K562 (cell line): ENCODE data around the gene TAOK2. TPM values are rescaled to one million over a fixed set of nuclear protein-coding genes. Genes with fewer than 3 reads are reported as not detected.

Source experiments
- EHMT2 ChIP-seq: fragments of 450-650 bp; IDR thresholded peaks from 2 replicates; pipeline ENCODE4 v1.6.1; 2018; ENCODE audit warnings: antibody characterized with exemption
- FOXM1 ChIP-seq, 2 experiments: fragments of 450-650 bp in 1 of 2; sonication (generic) in 1 of 2; formaldehyde crosslinking in 1 of 2; IDR thresholded peaks; 2 replicates each; pipeline versions ENCODE4 v1.6.1 to v1.9.0; 2017 to 2022; ENCODE audit warnings: low read depth in 2 of 2, mild to moderate bottlenecking in 2 of 2, missing genetic modification reagents in 1 of 2, moderate library complexity in 1 of 2
- MIER1 ChIP-seq: fragments of 450-650 bp; IDR thresholded peaks from 2 replicates; pipeline ENCODE4 v1.6.1; 2016; ENCODE audit warnings: antibody characterized with exemption, mild to moderate bottlenecking, low read depth
- POLR2AphosphoS2 ChIP-seq: IDR thresholded peaks from 2 replicates; pipeline ENCODE4 v1.6.1; 2012; ENCODE audit warnings: low read length, improper control_type of control experiment
- POLR3A ChIP-seq: IDR thresholded peaks from 2 replicates; pipeline ENCODE4 v1.6.1; 2011; ENCODE audit warnings: borderline replicate concordance, mild to moderate bottlenecking, moderate library complexity; ENCODE audit not compliant: insufficient read length, insufficient read depth; ENCODE audit errors: extremely low read depth
- PRMT5 ChIP-seq: sonication (generic); formaldehyde crosslinking; IDR thresholded peaks from 2 replicates; pipeline ENCODE4 v1.5.0; 2020; ENCODE audit warnings: missing genetic modification reagents
- SRF ChIP-seq, 2 experiments: fragments of 250-450, 450-650 bp in 1 of 2; sonication (Bioruptor Pico) in 1 of 2; sonication (generic) in 1 of 2; formaldehyde crosslinking; IDR thresholded peaks; 2 replicates each; pipeline versions ENCODE4 v1.5.0 to v1.5.1; 2020 to 2022; ENCODE audit warnings: mild to moderate bottlenecking in 1 of 2, missing genetic modification reagents in 1 of 2
- TCF7 ChIP-seq: sonication (generic); IDR thresholded peaks from 2 replicates; pipeline ENCODE4 v1.6.1; 2016; ENCODE audit warnings: antibody characterized with exemption, borderline replicate concordance
- ZBTB1 ChIP-seq: sonication (generic); formaldehyde crosslinking; IDR thresholded peaks from 2 replicates; pipeline ENCODE4 v1.8.1; 2023; ENCODE audit warnings: missing genetic modification reagents, low read depth, mild to moderate bottlenecking, borderline replicate concordance
- ZNF12 ChIP-seq: sonication (generic); formaldehyde crosslinking; IDR thresholded peaks from 2 replicates; pipeline ENCODE4 v1.4.0; 2020; ENCODE audit warnings: mild to moderate bottlenecking, missing genetic modification reagents
- ZNF3 ChIP-seq: fragments of 250-450 bp; sonication (Bioruptor Pico); IDR thresholded peaks from 2 replicates; pipeline ENCODE4 v1.5.0; 2021; ENCODE audit warnings: mild to moderate bottlenecking, moderate library complexity
- ZNF766 ChIP-seq: fragments of 200-800 bp; sonication (Bioruptor generic); conservative IDR thresholded peaks from 2 replicates; pipeline ENCODE4 v1.6.1; 2016; ENCODE audit warnings: missing genetic modification characterization, missing compliant biosample characterization
- polyA plus RNA-seq, 8 experiments: library from polyadenylated mRNA; depleted of rRNA in 4 of 8; stranded (reverse) in 5 of 8; unstranded in 3 of 8; fragments of >200 nt; fragmentation: Nextera tagmentation in 2 of 8; fragmentation: Illumina TruSeq in 1 of 8; extraction: Ambion mirVana in 2 of 8; extraction: Trizol in 1 of 8; gene quantifications; 2 replicates each; pipeline versions ENCODE4 v1.2.1 to v1.2.3, GENCODE V29; 2011 to 2014; ENCODE audit warnings: inconsistent platforms in 1 of 8, missing spikeins in 1 of 8
- total RNA-seq, 7 experiments: library from RNA; depleted of rRNA in 6 of 7; stranded (reverse); fragments of >200 nt in 6 of 7; fragmentation: Illumina TruSeq in 2 of 7; extraction: Trizol in 2 of 7; gene quantifications; 2 replicates each; pipeline versions ENCODE4 v1.2.1 to v1.2.3, GENCODE V29; 2011 to 2021; ENCODE audit warnings: low replicate concordance in 1 of 7
- TF ChIP-seq, protein P1 (sequence below): fragments of 450-650 bp; formaldehyde crosslinking; IDR thresholded peaks from 2 replicates; pipeline ENCODE4 v1.4.0; 2020; ENCODE audit warnings: mild to moderate bottlenecking, moderate library complexity
- TF ChIP-seq, protein P2 (sequence below): sonication (generic); formaldehyde crosslinking; IDR thresholded peaks from 2 replicates; pipeline ENCODE4 v1.8.0; 2022; ENCODE audit warnings: mild to moderate bottlenecking, missing genetic modification reagents
- TF ChIP-seq, protein P3 (sequence below), 2 experiments: fragments of 450-650 bp; IDR thresholded peaks; 2 replicates each; pipeline ENCODE4 v1.6.1; 2018; ENCODE audit warnings: mild to moderate bottlenecking in 2 of 2, low read depth in 1 of 2; ENCODE audit not compliant: partially characterized antibody in 2 of 2

TAOK2 gene
- total and polyA plus RNA-seq, 9 of the 15 experiments (the other 6 are each of a cell fraction or from before 2014, with no cell fraction given) = 0.10 to 41.8 (median 13.7) TPM

DNA sequence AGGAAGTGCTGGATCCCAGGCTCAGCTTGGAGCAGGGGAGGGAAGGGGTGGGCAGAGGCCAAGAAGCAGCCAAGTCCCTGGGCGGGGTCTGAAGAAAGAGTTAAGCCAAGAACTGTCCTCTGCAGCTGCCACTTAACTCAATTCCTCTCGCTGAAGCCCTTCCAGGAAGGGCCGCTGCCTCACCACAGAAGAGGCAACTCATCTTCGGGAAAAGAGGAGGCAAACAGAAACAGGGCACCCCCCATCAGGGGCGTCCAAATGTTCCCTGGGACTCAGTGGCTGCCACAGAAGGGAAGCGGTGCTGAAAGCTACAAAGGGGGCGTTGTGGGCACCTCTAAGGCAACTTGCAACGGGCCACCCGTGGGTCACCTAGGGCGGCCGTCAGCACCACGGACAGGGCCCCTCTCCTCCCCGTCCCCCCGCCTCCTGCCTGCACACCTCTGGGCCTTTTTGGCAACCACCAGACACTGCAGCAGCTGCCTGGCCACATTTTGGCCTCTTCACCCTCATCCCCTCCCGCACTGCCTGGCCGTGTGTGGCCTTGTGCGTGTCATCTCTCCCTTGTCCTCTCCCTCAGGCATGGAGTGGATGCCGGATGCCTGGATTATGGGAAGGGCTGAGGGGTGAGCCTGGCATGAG lies 54.9 kb downstream of the TAOK2 start (continued):
- TF ChIP-seq FOXM1 (IDR thresholded peaks at IDR 0.05; ENCODE audit: low read depth) (no peak), FOXM1 (CRISPR knock-in tag; IDR thresholded peaks at IDR 0.05; ENCODE audit: low read depth) (peak; percentile 53; the same call in 1 of the 2 replicates), ZNF3 (CRISPR knock-in tag) (no peak), ZBTB1 (CRISPR knock-in tag) (no peak), EHMT2 (peak; percentile 96), TCF7 (no peak), ZNF12 (CRISPR knock-in tag) (no peak), POLR3A (no peak), POLR2AphosphoS2 (no peak), ZNF766 (CRISPR knock-in tag) (peak; percentile 54; the same call in 1 of the 2 replicates), MIER1 (peak; percentile 96), SRF (CRISPR knock-in tag; IDR thresholded peaks at IDR 0.05) (no peak), PRMT5 (CRISPR knock-in tag) (peak; percentile 78; the same call in 1 of the 2 replicates)
- TF ChIP-seq, protein P1, sequence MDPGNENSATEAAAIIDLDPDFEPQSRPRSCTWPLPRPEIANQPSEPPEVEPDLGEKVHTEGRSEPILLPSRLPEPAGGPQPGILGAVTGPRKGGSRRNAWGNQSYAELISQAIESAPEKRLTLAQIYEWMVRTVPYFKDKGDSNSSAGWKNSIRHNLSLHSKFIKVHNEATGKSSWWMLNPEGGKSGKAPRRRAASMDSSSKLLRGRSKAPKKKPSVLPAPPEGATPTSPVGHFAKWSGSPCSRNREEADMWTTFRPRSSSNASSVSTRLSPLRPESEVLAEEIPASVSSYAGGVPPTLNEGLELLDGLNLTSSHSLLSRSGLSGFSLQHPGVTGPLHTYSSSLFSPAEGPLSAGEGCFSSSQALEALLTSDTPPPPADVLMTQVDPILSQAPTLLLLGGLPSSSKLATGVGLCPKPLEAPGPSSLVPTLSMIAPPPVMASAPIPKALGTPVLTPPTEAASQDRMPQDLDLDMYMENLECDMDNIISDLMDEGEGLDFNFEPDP (CRISPR knock-in tag) = no peak
- TF ChIP-seq, protein P2, sequence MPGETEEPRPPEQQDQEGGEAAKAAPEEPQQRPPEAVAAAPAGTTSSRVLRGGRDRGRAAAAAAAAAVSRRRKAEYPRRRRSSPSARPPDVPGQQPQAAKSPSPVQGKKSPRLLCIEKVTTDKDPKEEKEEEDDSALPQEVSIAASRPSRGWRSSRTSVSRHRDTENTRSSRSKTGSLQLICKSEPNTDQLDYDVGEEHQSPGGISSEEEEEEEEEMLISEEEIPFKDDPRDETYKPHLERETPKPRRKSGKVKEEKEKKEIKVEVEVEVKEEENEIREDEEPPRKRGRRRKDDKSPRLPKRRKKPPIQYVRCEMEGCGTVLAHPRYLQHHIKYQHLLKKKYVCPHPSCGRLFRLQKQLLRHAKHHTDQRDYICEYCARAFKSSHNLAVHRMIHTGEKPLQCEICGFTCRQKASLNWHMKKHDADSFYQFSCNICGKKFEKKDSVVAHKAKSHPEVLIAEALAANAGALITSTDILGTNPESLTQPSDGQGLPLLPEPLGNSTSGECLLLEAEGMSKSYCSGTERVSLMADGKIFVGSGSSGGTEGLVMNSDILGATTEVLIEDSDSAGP (CRISPR knock-in tag) = no peak
- TF ChIP-seq, protein P3, sequence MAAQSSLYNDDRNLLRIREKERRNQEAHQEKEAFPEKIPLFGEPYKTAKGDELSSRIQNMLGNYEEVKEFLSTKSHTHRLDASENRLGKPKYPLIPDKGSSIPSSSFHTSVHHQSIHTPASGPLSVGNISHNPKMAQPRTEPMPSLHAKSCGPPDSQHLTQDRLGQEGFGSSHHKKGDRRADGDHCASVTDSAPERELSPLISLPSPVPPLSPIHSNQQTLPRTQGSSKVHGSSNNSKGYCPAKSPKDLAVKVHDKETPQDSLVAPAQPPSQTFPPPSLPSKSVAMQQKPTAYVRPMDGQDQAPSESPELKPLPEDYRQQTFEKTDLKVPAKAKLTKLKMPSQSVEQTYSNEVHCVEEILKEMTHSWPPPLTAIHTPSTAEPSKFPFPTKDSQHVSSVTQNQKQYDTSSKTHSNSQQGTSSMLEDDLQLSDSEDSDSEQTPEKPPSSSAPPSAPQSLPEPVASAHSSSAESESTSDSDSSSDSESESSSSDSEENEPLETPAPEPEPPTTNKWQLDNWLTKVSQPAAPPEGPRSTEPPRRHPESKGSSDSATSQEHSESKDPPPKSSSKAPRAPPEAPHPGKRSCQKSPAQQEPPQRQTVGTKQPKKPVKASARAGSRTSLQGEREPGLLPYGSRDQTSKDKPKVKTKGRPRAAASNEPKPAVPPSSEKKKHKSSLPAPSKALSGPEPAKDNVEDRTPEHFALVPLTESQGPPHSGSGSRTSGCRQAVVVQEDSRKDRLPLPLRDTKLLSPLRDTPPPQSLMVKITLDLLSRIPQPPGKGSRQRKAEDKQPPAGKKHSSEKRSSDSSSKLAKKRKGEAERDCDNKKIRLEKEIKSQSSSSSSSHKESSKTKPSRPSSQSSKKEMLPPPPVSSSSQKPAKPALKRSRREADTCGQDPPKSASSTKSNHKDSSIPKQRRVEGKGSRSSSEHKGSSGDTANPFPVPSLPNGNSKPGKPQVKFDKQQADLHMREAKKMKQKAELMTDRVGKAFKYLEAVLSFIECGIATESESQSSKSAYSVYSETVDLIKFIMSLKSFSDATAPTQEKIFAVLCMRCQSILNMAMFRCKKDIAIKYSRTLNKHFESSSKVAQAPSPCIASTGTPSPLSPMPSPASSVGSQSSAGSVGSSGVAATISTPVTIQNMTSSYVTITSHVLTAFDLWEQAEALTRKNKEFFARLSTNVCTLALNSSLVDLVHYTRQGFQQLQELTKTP (IDR thresholded peaks at IDR 0.05; ENCODE audit: low read depth in 1 of 2, partially characterized antibody in 2 of 2) = peak in 1 of 2 experiments; percentile 78
